Spinal cord (tissue), 10 donors: ENCODE data around the gene RGPD3. TPM values are rescaled to one million over a fixed set of nuclear protein-coding genes. Genes with fewer than 3 reads are reported as not detected.
"Not testable (repeated sequence)": the region's sequence is repeated elsewhere in the genome, so short reads cannot be mapped to it uniquely, and the experiment has no call there.

ENCODE experiments used
- DNase-seq, 6 donors: peaks; one replicate each; pipeline versions ENCODE4 v3.0.0 to v3.0.0-alpha.2; 2013 to 2015; ENCODE audit warnings: low spot score in 6 of 6, low read depth in 4 of 6
- H3K27ac ChIP-seq: one replicate; pipeline ENCODE4 v1.5.1; 2013; ENCODE audit warnings: low read depth, low read length, control low read depth
- H3K27me3 ChIP-seq: one replicate; pipeline ENCODE4 v1.6.1; 2013; ENCODE audit warnings: low read length; ENCODE audit not compliant: control insufficient read depth, insufficient read depth
- H3K36me3 ChIP-seq: one replicate; pipeline ENCODE4 v1.6.1; 2013; ENCODE audit warnings: low read length; ENCODE audit not compliant: control insufficient read depth, insufficient read depth
- H3K4me1 ChIP-seq: one replicate; pipeline ENCODE4 v1.6.1; 2013; ENCODE audit warnings: low read length; ENCODE audit not compliant: control insufficient read depth, insufficient read depth
- H3K4me3 ChIP-seq: one replicate; pipeline ENCODE4 v1.5.1; 2013; ENCODE audit warnings: low read depth, low read length, control low read depth
- H3K9me3 ChIP-seq: one replicate; pipeline ENCODE4 v1.6.1; 2013; ENCODE audit warnings: low read length; ENCODE audit not compliant: control insufficient read depth, insufficient read depth
- WGBS: methylation state at CpG from one replicate; pipeline ENCODE4 v1.1.5; 2013; ENCODE audit warnings: missing lambda C conversion rate; ENCODE audit not compliant: insufficient coverage; 5-methylcytosine and 5-hydroxymethylcytosine counted together
- polyA plus RNA-seq, 2 donors: library from polyadenylated mRNA; unstranded; fragments of 120-200 nt; gene quantifications; one replicate each; pipeline ENCODE4 v1.2.1, GENCODE V29; 2013; ENCODE audit not compliant: insufficient read length in 2 of 2
- total RNA-seq, 2 donors: library from RNA; depleted of rRNA in 1 of 2; stranded (reverse); fragments of 120-200 nt in 1 of 2; fragments of >200 nt in 1 of 2; gene quantifications; one replicate each; pipeline versions ENCODE4 v1.2.3 to v1.2.4, GENCODE V29; 2013 to 2014
- donor health status: healthy.

Gene RGPD3
- total and polyA plus RNA-seq, 4 donors = 0.20 to 0.88 (median 0.42) TPM

DNA sequence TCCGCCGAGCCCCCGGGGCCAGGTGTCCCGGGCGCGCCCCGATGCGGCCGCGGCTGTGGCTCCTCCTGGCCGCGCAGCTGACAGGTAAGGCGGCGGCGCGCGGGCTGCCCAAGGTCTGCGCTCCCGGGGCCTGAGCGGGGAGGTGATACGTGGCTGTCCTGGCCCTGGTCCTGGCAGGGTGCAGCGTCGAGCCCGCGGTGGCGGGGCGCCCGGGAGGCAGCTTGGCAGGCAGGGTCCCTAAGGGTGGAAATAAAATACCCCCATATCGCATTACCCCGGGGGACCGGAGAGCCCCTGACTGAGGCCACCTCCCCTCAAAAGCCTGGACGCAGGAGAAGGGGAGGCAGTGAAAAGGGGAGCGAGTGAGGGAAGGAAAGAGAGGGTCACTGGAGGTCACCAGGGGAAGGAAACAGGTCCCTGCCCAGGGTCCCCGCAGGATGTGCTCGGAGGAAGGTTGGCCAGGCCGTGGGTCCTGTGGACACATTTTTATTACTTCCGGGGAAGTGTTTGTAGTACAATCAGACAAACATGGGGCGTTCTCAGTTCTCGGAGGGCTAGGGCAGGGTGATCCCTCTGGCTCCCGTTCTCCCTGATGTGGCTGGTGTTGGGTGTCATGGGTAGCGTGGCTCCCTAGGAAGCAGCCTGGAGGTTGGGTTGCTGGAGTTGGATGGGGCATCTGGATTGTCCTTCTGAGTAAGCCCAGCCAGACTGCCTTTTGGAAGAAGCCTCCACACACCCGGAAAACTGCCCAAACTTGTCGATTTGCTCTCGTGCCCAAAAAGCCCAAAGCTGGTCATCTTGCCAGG is 19.4 kb upstream of the RGPD3 start:
- WGBS = 22% methylated on average over 31 of the region's 44 CpGs
- not testable (repeated sequence) for H3K27ac ChIP-seq, DNase-seq, H3K4me1 ChIP-seq, H3K9me3 ChIP-seq, H3K36me3 ChIP-seq, H3K4me3 ChIP-seq
- peaks cover 14% of the 10 kb centered on the region for H3K27me3 ChIP-seq

DNA sequence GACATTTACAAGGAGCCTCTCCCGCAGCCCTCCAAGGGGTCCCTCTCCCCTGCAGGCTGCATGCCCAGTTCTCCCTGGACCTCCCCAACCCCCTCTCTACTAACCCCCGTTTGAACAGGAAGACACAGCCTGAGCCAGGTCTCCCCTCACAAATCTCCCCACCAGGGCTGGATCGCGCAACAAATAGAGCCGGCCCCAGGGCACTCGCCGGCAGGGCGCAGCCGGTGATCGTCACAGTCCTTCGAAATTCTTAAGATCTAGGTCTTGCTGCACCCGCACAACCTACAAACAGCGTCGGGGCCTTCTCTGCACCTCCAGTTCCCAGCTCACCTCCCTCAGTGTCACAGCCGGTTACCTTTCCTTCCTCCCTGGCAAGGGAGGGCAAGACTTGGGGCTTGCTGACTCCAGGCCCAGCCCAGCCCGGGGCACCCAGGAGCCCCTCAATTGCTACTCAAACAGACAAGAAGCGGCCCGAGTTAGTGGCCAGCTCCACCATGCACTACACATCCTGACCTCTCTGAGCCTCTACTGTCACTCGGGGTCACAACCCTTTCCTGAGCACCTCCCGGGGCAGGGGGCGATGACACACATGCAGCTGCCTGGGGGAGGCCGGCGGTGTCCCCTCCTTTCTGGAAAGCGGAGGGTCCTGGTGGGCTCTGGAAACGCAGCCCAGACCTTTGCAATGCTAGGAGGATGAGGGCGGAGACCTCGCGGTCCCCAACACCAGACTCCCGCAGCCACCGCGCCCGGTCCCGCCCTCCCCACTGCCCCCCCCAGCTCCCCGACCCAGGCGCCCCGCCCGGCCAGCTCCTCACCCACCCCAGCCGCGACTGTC is 18.6 kb upstream of the RGPD3 start, which contains the start of gene CD8B2:
CD8B2 (plus strand) TSS at position 814 of the 835 bp plus-strand sequence. CDS start 63 bp downstream, outside the sequence.
- peaks cover 14% of the 10 kb centered on the region for H3K27me3 ChIP-seq
- H3K27ac ChIP-seq, H3K4me1 ChIP-seq, H3K36me3 ChIP-seq, H3K9me3 ChIP-seq, H3K4me3 ChIP-seq, DNase-seq: not testable (repeated sequence)
- whole genome bisulfite sequencing = 0% methylated on average over 3 of the region's 39 CpGs

DNA sequence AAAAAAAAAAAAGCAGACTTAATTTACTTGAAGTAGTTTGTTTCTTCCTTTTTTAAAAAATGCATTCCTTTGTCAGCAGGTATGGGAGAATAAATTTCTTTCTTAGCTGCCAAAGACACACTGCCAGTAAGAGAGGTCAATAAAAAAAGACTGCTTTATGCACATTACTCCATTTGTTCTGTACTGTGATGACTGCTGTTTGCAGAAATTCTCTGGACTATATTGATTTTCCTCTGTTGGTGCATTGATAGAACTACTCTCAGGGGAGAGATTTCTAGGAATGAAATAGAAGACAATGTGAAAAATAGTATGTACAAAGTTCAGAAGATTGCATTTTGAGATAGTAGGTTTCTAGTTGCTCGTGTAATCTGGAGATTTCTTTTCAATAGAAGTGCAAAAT is 11.3 kb upstream of the RGPD3 start:
- not testable (repeated sequence) for H3K4me1 ChIP-seq, H3K27me3 ChIP-seq, H3K27ac ChIP-seq, H3K9me3 ChIP-seq, H3K4me3 ChIP-seq, H3K36me3 ChIP-seq
- peak in 1 of 6 donors; percentile 14 for DNase-seq
- no CpG with 5 or more reads among the region's 1 CpG for WGBS

DNA sequence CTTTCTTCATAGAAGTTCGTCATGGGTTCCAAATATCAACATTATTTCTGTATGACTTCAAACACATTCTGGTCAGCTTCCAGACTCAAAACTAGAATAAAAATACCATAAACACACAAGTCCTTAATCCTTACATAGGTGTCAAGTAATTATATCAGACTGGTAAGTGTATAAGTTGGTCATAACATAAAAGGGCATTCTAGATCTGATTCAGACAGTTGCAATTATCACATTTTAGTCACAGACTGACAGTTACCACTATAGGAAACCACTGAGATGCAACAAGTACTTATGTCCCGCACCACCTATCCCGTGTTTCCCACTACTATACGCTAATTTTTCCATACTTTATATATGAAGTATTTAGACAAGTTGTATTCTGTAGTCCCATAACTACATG is 9.4 kb upstream of the RGPD3 start:
- WGBS = no CpG with 5 or more reads among the region's 4 CpGs
- not testable (repeated sequence) for H3K27ac ChIP-seq, H3K4me3 ChIP-seq, H3K27me3 ChIP-seq, DNase-seq, H3K36me3 ChIP-seq, H3K9me3 ChIP-seq, H3K4me1 ChIP-seq

DNA sequence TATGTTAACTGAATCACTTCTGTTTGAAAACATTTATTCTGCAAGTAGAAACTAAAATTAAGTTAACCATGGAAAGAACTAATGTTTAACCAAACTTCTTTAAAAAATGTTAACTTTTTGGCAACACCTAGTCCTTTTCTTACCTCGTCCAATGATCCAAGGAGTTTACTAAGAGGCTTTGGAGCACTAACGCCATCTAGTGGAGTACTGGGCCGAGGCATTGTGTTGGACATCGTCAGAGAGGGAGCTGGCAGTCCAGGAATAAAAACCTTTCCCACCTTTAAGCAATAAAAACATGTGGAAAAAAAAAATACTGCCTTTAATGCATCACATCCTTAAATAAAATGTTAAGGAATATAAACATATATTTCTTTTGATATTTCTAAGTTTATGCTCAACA is 2.4 kb upstream of the RGPD3 start:
- WGBS = no CpG with 5 or more reads among the region's 4 CpGs

DNA sequence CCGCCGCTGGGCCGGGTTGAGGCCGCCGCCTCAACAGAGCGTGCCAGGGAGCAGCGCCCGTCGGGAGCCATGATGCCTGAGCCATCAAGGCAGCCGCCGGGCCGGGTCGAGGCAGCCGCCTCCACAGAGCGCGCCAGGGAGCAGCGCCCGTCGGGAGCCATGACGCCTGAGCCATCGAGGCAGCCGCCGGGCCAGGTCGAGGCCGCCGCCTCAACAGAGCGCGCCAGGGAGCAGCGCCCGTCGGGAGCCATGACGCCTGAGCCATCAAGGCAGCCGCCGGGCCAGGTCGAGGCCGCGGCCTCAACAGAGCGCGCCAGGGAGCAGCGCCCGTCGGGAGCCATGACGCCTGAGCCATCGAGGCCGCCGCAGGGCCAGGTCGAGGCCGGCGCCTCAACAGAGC is 697 bp downstream of the RGPD3 start:
- not testable (repeated sequence) for H3K9me3 ChIP-seq, H3K27me3 ChIP-seq, H3K36me3 ChIP-seq, H3K27ac ChIP-seq, H3K4me3 ChIP-seq, H3K4me1 ChIP-seq, DNase-seq
- WGBS = 92% methylated on average over 44 of the region's 49 CpGs

More for the DNA sequence above, 2.4 kb upstream of the RGPD3 start:
- H3K4me3 ChIP-seq, H3K4me1 ChIP-seq, H3K27me3 ChIP-seq, H3K36me3 ChIP-seq, H3K27ac ChIP-seq, H3K9me3 ChIP-seq, DNase-seq: not testable (repeated sequence)

DNA sequence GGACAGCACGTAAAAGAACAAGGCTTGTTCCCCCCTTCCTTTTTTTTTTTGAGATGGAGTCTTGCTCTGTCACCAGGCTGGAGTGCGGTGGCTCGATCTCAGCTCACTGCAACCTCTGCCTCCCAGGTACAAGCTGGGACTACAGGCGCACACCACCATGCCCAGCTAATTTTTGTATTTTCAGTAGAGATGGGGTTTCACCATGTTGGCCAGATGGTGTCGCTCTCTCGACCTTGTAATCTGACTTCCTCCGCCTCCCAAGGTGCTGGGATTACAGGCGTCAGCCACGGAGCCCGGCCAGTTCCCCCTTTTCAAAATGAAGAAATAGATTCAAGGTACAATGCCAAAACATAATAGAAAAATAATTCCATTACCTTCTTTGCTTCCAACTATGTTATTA is 6.3 kb downstream of the RGPD3 start:
- DNase-seq, H3K27ac ChIP-seq, H3K27me3 ChIP-seq, H3K36me3 ChIP-seq, H3K4me3 ChIP-seq, H3K4me1 ChIP-seq, H3K9me3 ChIP-seq: not testable (repeated sequence)
- WGBS = 100% methylated on average over 1 of the region's 10 CpGs

DNA sequence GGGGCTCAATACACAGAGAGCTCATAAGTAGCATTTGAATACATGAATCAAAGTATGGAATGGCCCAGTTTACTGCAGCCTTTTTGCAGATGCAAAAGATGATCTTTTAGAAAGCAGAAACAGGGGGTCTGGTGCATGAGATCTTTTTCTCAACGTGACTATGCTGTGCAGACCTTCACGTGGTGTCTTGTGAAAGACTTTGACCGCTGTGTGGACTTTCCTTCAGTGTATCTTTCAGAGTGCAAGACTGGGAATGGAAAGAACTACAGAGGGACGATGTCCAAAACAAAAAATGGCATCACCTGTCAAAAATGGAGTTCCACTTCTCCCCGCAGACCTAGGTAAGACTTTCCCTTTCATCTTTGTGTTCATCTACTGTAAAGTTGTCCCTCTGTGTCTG is 77.5 kb downstream of the RGPD3 start:
- H3K4me1 ChIP-seq, H3K9me3 ChIP-seq, H3K27ac ChIP-seq, H3K27me3 ChIP-seq, H3K36me3 ChIP-seq, H3K4me3 ChIP-seq, DNase-seq: not testable (repeated sequence)
- WGBS = no CpG with 5 or more reads among the region's 5 CpGs

DNA sequence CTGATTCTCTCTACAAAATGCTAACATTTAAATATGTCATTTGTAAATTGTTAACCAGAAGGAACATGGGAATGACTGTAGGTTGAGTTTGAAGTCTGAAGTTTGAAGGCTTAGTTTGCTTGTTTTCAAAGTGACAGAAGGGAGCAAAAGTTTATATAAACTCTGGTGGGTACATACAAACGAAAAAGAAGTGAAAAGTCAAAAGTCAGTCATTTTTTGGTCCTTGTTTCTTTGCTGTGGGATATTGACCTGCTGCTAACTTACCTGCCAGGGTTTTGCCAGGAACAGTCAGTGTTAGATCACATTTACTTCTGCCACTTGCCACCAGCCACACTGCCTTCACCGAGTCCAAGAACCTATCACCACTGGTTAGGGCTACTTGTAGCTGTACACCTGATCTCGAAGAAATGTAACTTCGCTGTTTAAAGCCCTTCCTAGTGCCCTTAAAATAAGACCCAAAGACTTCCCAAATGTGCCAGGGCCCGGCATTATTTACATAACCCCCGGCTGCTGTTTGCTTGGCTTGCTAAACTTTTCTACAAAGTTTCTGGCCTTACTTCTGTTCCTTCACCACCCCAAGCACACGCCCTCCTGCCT is 79.3 kb downstream of the RGPD3 start:
- H3K9me3 ChIP-seq, H3K27ac ChIP-seq, H3K36me3 ChIP-seq, DNase-seq, H3K4me3 ChIP-seq, H3K27me3 ChIP-seq, H3K4me1 ChIP-seq: not testable (repeated sequence)
- 80% methylated on average over 1 of the region's 7 CpGs for WGBS
